Neural progenitor cell (in vitro differentiated cells): ENCODE data around the gene LGALS4. TPM values are rescaled to one million over a fixed set of nuclear protein-coding genes. Genes with fewer than 3 reads are reported as not detected.
"Not testable (repeated sequence)": the region's sequence is repeated elsewhere in the genome, so short reads cannot be mapped to it uniquely, and the experiment has no call there.

Source experiments
- DNase-seq: peaks from one replicate; pipeline ENCODE4 v3.0.0-alpha.2; 2016; ENCODE audit warnings: low spot score
- H2AFZ ChIP-seq: fragments of 200-600 bp; sonication (generic); replicated peaks from 2 replicates; pipeline ENCODE4 v1.6.1; 2016; ENCODE audit warnings: antibody characterized with exemption
- H3F3A ChIP-seq: fragments of 200-600 bp; sonication (generic); 2 replicates; pipeline ENCODE4 v1.6.1; 2016; ENCODE audit warnings: antibody characterized with exemption, low read depth
- H3K27ac ChIP-seq: fragments of 200-600 bp; sonication (generic); 2 replicates; pipeline ENCODE4 v1.5.1; 2016; ENCODE audit warnings: mild to moderate bottlenecking
- H3K27me3 ChIP-seq: fragments of 200-600 bp; sonication (generic); 2 replicates; pipeline ENCODE4 v1.6.1; 2016; ENCODE audit warnings: mild to moderate bottlenecking, moderate library complexity
- H3K36me3 ChIP-seq: fragments of 200-600 bp; sonication (generic); 2 replicates; pipeline ENCODE4 v1.5.1; 2016
- H3K4me1 ChIP-seq: fragments of 200-600 bp; sonication (generic); 2 replicates; pipeline ENCODE4 v1.6.1; 2016; ENCODE audit warnings: mixed run types
- H3K4me2 ChIP-seq: fragments of 200-600 bp; sonication (generic); 2 replicates; pipeline ENCODE4 v1.6.1; 2016
- H3K4me3 ChIP-seq: fragments of 200-600 bp; sonication (generic); 2 replicates; pipeline ENCODE4 v1.5.1; 2016
- H3K79me2 ChIP-seq: fragments of 200-600 bp; sonication (generic); 2 replicates; pipeline ENCODE4 v1.6.1; 2016; ENCODE audit warnings: low read depth
- H3K9ac ChIP-seq: fragments of 200-600 bp; sonication (generic); 2 replicates; pipeline ENCODE4 v1.6.1; 2016
- H3K9me3 ChIP-seq: fragments of 200-600 bp; sonication (generic); 2 replicates; pipeline ENCODE4 v1.5.1; 2016; ENCODE audit warnings: low read depth
- H4K20me1 ChIP-seq: fragments of 200-600 bp; sonication (generic); 2 replicates; pipeline ENCODE4 v1.6.1; 2016; ENCODE audit warnings: low read depth
- H3K27ac Mint-ChIP-seq: 3 replicates; pipeline ENCODE4 v1.8.0; 2021; ENCODE audit warnings: mixed read lengths
- H3K27me3 Mint-ChIP-seq: 2 replicates; pipeline ENCODE4 v1.8.0; 2022; ENCODE audit warnings: low read depth, mild to moderate bottlenecking, inconsistent platforms, moderate library complexity, mixed read lengths; ENCODE audit not compliant: insufficient read depth
- H3K36me3 Mint-ChIP-seq: 3 replicates; pipeline ENCODE4 v1.8.0; 2021; ENCODE audit warnings: mixed read lengths
- H3K4me1 Mint-ChIP-seq: 3 replicates; pipeline ENCODE4 v1.8.0; 2021; ENCODE audit warnings: mixed read lengths
- H3K4me3 Mint-ChIP-seq: 3 replicates; pipeline ENCODE4 v1.8.0; 2021; ENCODE audit warnings: mild to moderate bottlenecking, moderate library complexity, mixed read lengths
- H3K9me3 Mint-ChIP-seq: 3 replicates; pipeline ENCODE4 v1.8.0; 2020; ENCODE audit warnings: mixed read lengths
- EZH2 ChIP-seq: fragments of 200-600 bp; sonication (generic); IDR thresholded peaks from 2 replicates; pipeline ENCODE4 v1.6.1; 2017; ENCODE audit warnings: antibody characterized with exemption, mild to moderate bottlenecking, moderate library complexity
- EZH2phosphoT487 ChIP-seq: fragments of 200-600 bp; sonication (generic); IDR thresholded peaks from 2 replicates; pipeline ENCODE4 v1.6.1; 2017; ENCODE audit warnings: antibody characterized with exemption
- total RNA-seq: library from RNA; depleted of rRNA; stranded (reverse); fragments of >200 nt; gene quantifications from 2 replicates; pipeline ENCODE4 v1.2.3, GENCODE V29; 2015; ENCODE audit warnings: low replicate concordance
- TF ChIP-seq, protein P1 (sequence below): fragments of 200-600 bp; sonication (generic); IDR thresholded peaks from 2 replicates; pipeline ENCODE4 v1.5.1; 2017; ENCODE audit warnings: antibody characterized with exemption, mild to moderate bottlenecking

The LGALS4 gene
- total RNA-seq, 1 donor from 2014 or later, result not detected

DNA sequence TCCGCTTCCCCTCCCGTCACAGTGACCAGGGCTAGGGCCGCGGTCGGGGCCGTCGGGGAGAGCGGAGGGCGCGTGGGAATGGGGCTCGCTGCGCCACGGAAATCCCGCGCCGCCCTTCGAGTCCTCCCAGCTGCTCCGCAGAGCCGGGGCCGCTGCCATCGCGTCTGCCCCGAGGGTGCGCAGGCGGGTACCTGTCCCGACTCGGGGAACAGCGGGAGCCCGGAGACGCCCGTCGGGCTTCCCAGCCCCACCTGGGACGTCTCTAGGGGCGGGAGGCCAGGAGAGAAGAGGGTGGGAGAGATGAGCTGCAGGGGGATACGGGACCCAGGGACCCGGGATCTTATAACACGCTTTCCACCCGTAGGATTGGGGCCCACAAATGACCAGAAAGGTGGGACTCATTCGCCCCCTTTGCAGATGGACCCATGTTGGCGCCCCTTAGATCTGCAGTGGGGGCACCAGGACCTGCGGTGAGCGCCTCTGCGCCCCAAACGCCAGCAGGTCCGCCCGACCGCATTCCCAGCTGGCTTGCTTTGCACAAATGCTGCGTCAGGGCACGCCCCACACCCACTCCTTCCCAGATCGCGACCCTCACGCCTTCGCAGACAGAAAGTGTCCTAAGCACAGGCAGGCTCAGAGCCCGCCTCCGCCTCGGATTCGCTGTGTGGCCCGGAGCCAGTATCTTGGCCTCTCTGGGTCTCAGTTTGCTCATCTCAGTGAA lies 42.4 kb downstream of the LGALS4 start:
- DNase-seq, H3K27ac ChIP-seq, H3K36me3 ChIP-seq, H3K27me3 Mint-ChIP-seq, H3K79me2 ChIP-seq, H4K20me1 ChIP-seq, H3K4me3 Mint-ChIP-seq, H3K4me3 ChIP-seq, H3K9ac ChIP-seq, H3K9me3 Mint-ChIP-seq, H3K36me3 Mint-ChIP-seq, H3K27ac Mint-ChIP-seq, H3K4me1 ChIP-seq, H3K4me1 Mint-ChIP-seq, H3K9me3 ChIP-seq, H3F3A ChIP-seq: not testable (repeated sequence)
- Histone ChIP-seq H2AFZ (peak overlapping the region; percentile 95), H3K27me3 (peaks cover 11% of the 10 kb centered on the region), H3K4me2 (peak overlapping the region; percentile 27)

DNA sequence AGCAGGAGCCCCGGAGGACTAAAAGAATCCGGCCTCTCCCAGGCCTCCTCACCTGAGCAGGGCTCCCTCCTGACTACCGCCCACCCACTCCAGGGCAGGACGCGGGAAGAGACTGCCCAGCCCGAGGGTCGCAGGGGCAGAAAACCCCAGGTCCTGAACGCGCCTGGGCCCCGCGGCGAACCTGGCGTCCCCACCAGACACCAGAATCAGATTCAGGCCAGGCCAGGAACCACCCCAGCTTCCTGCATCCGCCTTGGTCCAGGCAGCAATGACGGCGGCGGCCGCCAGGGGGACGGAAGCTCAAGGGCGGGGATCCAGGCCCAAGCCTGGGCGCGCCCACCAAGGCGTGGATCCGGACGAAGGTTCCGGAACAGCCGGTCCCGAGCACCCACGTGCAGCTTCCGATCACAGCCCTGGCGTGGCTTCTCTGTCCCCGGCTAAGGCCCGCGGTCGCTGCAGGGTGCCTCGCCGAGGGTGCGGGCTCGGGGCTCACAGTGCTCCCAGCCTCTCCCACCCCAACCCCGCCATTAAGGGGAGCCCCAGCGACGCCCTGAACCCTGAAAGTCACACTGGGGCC lies 43.0 kb downstream of the LGALS4 start:
- peaks cover 3% of the 10 kb centered on the region for H3K4me1 ChIP-seq
- H3K27me3 Mint-ChIP-seq, result peaks cover 4% of the 10 kb centered on the region
- no peak overlapping the region for H3K9ac ChIP-seq
- no peaks in the 10 kb centered on the region for H4K20me1 ChIP-seq
- H3K27ac Mint-ChIP-seq, result no peak overlapping the region
- H3K9me3 ChIP-seq, result no peaks in the 10 kb centered on the region
- H3F3A ChIP-seq, result no peaks in the 10 kb centered on the region
- DNase-seq, result peak; percentile 70
- H3K4me1 Mint-ChIP-seq, result peaks cover 2% of the 10 kb centered on the region
- H3K9me3 Mint-ChIP-seq, result no peaks in the 10 kb centered on the region
- no peaks in the 10 kb centered on the region for H3K36me3 ChIP-seq
- peak overlapping the region; percentile 95 for H2AFZ ChIP-seq
- no peak overlapping the region for H3K4me3 ChIP-seq
- H3K27ac ChIP-seq, result no peak overlapping the region
- no peaks in the 10 kb centered on the region for H3K36me3 Mint-ChIP-seq
- no peak overlapping the region for H3K4me3 Mint-ChIP-seq
- TF ChIP-seq EZH2phosphoT487 (no peak), EZH2 (no peak)
- TF ChIP-seq, protein P1, sequence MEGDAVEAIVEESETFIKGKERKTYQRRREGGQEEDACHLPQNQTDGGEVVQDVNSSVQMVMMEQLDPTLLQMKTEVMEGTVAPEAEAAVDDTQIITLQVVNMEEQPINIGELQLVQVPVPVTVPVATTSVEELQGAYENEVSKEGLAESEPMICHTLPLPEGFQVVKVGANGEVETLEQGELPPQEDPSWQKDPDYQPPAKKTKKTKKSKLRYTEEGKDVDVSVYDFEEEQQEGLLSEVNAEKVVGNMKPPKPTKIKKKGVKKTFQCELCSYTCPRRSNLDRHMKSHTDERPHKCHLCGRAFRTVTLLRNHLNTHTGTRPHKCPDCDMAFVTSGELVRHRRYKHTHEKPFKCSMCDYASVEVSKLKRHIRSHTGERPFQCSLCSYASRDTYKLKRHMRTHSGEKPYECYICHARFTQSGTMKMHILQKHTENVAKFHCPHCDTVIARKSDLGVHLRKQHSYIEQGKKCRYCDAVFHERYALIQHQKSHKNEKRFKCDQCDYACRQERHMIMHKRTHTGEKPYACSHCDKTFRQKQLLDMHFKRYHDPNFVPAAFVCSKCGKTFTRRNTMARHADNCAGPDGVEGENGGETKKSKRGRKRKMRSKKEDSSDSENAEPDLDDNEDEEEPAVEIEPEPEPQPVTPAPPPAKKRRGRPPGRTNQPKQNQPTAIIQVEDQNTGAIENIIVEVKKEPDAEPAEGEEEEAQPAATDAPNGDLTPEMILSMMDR, result peak; percentile 70
- H3K79me2 ChIP-seq, result no peaks in the 10 kb centered on the region
- H3K27me3 ChIP-seq, result peaks cover 11% of the 10 kb centered on the region
- H3K4me2 ChIP-seq, result peak overlapping the region; percentile 27

DNA sequence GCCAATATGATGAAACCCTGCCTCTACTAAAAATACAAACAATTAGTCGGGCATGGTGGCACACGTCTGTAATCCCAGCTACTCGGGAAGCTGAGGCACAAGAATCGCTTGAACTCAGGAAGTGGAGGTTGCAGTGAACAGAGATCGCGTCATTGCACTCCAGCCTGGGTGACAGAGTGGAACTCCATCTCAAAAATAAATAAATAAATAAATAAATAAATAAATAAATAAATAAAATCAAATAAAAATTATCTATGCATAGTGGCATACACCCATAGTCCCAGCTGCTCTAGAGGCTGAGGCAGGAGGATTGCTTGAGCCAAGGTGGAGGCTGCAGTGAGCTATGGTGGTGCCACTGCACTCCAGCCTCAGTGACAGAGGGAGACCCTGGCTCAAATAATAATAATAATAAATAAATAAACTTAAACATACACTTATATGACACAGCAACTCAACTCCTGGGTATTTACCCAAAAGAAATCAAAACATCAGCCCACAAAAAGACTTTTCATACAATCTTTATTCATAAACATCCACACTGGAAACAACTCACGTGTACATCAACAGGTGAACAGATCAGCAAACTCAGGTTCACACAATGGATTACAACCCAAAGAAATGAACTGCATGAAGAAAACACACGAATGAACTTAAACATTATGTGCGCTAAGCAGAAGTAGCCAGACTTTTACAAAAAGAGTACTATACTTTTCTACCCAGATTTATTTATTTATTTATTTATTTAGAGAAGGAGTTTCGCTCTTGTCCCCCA lies 46.3 kb downstream of the LGALS4 start:
- no peak for DNase-seq
- Histone ChIP-seq H3K27ac (no peak overlapping the region), H3F3A (no peaks in the 10 kb centered on the region), H3K9me3 (no peaks in the 10 kb centered on the region), H3K9ac (no peak overlapping the region), H3K4me1 (no peaks in the 10 kb centered on the region), H3K4me2 (no peak overlapping the region), H2AFZ (no peak overlapping the region), H3K79me2 (no peaks in the 10 kb centered on the region), H3K4me3 (no peak overlapping the region), H4K20me1 (no peaks in the 10 kb centered on the region), H3K36me3 (no peaks in the 10 kb centered on the region), H3K27me3 (peaks cover 11% of the 10 kb centered on the region)
- Mint-ChIP-seq H3K36me3 (no peaks in the 10 kb centered on the region), H3K9me3 (no peaks in the 10 kb centered on the region), H3K4me3 (no peak overlapping the region), H3K27me3 (peaks cover 9% of the 10 kb centered on the region), H3K27ac (no peak overlapping the region), H3K4me1 (peaks cover 2% of the 10 kb centered on the region)
- TF ChIP-seq, protein P1, result no peak
- TF ChIP-seq EZH2phosphoT487, result no peak
- TF ChIP-seq EZH2, result no peak
